K562 (cell line): ENCODE results near the gene PLXNA2. TPM values are rescaled to one million over a fixed set of nuclear protein-coding genes. Genes with fewer than 3 reads are reported as not detected.

Source experiments
- ATAC-seq: fragments of 200-7000 bp; cut with Tn5 transposase; 3 replicates; pipeline ENCODE4 v1.9.1; 2020; ENCODE audit warnings: moderate library complexity
- BruUV-seq: library from RNA; stranded (reverse); fragments of 400-500 nt; replicated peaks from 2 replicates; lab custom pipeline; 2021; lab: Mats Ljungman, UMichigan
- CTCF ChIA-PET: fragments of 300-600 bp; formaldehyde crosslinking; extraction: SDS; loops from one replicate; lab custom pipeline; 2021; ENCODE audit warnings: low intra/inter-chr PET ratio; lab: Yijun Ruan, JAX
- POLR2A ChIA-PET: fragments of 300-600, 350-650 bp; sonication (Branson Sonifier 250); formaldehyde crosslinking; extraction: SDS; loops from one replicate; lab custom pipeline; 2021; ENCODE audit warnings: antibody characterized with exemption, inconsistent platforms; lab: Yijun Ruan, JAX
- DNase-seq, 4 experiments: peaks; one replicate each; pipeline versions ENCODE4 v3.0.0 to v3.0.0-alpha.2; 2011 to 2018; ENCODE audit warnings: low spot score in 3 of 4, mixed read lengths in 3 of 4; ENCODE audit errors: extremely low read depth in 1 of 4
- FAIRE-seq: peaks from 2 replicates; lab custom pipeline; 2011; peaks lifted over from hg19 to GRCh38; lab: Jason Lieb, UNC
- H2AFZ ChIP-seq: 2 replicates; pipeline ENCODE4 v1.6.0; 2011; ENCODE audit warnings: low read depth, low read length, control low read depth, inconsistent platforms
- H3K27ac ChIP-seq: fragments of 200-600 bp; 3 replicates; pipeline ENCODE4 v1.8.0; 2011; ENCODE audit warnings: low read depth, mild to moderate bottlenecking, control low read depth, inconsistent platforms, low read length, moderate library complexity, mixed read lengths; ENCODE audit errors: extremely low read depth
- H3K27me3 ChIP-seq, 2 experiments: fragments of 300-600 bp in 1 of 2; 2 replicates in 1 of 2; 3 replicates in 1 of 2; pipeline versions ENCODE4 v1.6.0 to v1.8.0; 2011; ENCODE audit warnings: inconsistent platforms in 2 of 2, low read length in 2 of 2, mild to moderate bottlenecking in 1 of 2, mixed read lengths in 1 of 2, moderate library complexity in 1 of 2; ENCODE audit not compliant: control insufficient read depth in 2 of 2, insufficient read depth in 2 of 2
- H3K36me3 ChIP-seq: fragments of 300-600 bp; 3 replicates; pipeline ENCODE4 v1.8.0; 2011; ENCODE audit warnings: mild to moderate bottlenecking, low read length, inconsistent platforms; ENCODE audit not compliant: control insufficient read depth, insufficient read depth
- H3K4me1 ChIP-seq, 2 experiments: fragments of 200-600 bp in 1 of 2; replicated peaks in 1 of 2; 2 replicates in 1 of 2; 3 replicates in 1 of 2; pipeline versions ENCODE4 v1.5.1 to v1.8.0; 2011; ENCODE audit warnings: inconsistent platforms in 2 of 2, low read length in 2 of 2, mild to moderate bottlenecking in 1 of 2, mixed read lengths in 1 of 2, moderate library complexity in 1 of 2; ENCODE audit not compliant: control insufficient read depth in 2 of 2, insufficient read depth in 2 of 2
- H3K4me2 ChIP-seq: 2 replicates; pipeline ENCODE4 v1.6.1; 2011; ENCODE audit warnings: low read length, control low read depth, inconsistent platforms, mixed read lengths; ENCODE audit not compliant: insufficient read depth
- H3K4me3 ChIP-seq: fragments of 200-600 bp; sonication (generic), shearing (Covaris generic); 2 replicates; pipeline ENCODE4 v1.5.1; 2016; ENCODE audit warnings: control low read depth, inconsistent platforms
- H3K79me2 ChIP-seq: fragments of 200-600 bp; 3 replicates; pipeline ENCODE4 v1.8.0; 2011; ENCODE audit warnings: low read length, inconsistent platforms; ENCODE audit not compliant: control insufficient read depth, insufficient read depth
- H3K9ac ChIP-seq, 2 experiments: 2 replicates each; pipeline versions ENCODE4 v1.6.0 to v1.6.1; 2011; ENCODE audit warnings: low read depth in 2 of 2, low read length in 2 of 2, control low read depth in 1 of 2, inconsistent platforms in 1 of 2, mild to moderate bottlenecking in 1 of 2, mixed read lengths in 1 of 2; ENCODE audit not compliant: insufficient read depth in 1 of 2
- H3K9me1 ChIP-seq: one replicate; pipeline ENCODE4 v1.6.0; 2011; ENCODE audit warnings: inconsistent platforms, mild to moderate bottlenecking, low read length, moderate library complexity; ENCODE audit not compliant: control insufficient read depth, insufficient read depth
- H3K9me3 ChIP-seq: replicated peaks from 2 replicates; pipeline ENCODE4 v1.5.1; 2011; ENCODE audit warnings: low read depth, low read length, inconsistent platforms; ENCODE audit not compliant: control insufficient read depth, insufficient read depth
- H4K20me1 ChIP-seq: replicated peaks from 2 replicates; pipeline ENCODE4 v1.6.1; 2011; ENCODE audit warnings: low read length, inconsistent platforms, mixed read lengths; ENCODE audit not compliant: control insufficient read depth, insufficient read depth
- ARHGAP35 ChIP-seq: fragments of 450-650 bp; IDR thresholded peaks from 2 replicates; pipeline ENCODE4 v1.6.1; 2018; ENCODE audit not compliant: partially characterized antibody
- CTBP1 ChIP-seq: fragments of 450-650 bp; IDR thresholded peaks from 2 replicates; pipeline ENCODE4 v1.6.1; 2016; ENCODE audit warnings: borderline replicate concordance
- CTCF ChIP-seq, 3 experiments: IDR thresholded peaks in 2 of 3; conservative IDR thresholded peaks in 1 of 3; 2 replicates each; pipeline ENCODE4 v1.5.1; 2011 to 2012; ENCODE audit warnings: low read length in 3 of 3, mild to moderate bottlenecking in 3 of 3, control low read depth in 2 of 3, improper control_type of control experiment in 1 of 3, inconsistent platforms in 1 of 3, low read depth in 1 of 3, mixed read lengths in 1 of 3, moderate library complexity in 1 of 3; ENCODE audit not compliant: insufficient read depth in 2 of 3
- HDGF ChIP-seq: fragments of 450-650 bp; IDR thresholded peaks from 2 replicates; pipeline ENCODE4 v1.6.1; 2016
- MAX ChIP-seq: sonication (generic); formaldehyde crosslinking; IDR thresholded peaks from 2 replicates; pipeline ENCODE4 v1.9.0; 2022; ENCODE audit warnings: mild to moderate bottlenecking, missing genetic modification reagents
- RAD21 ChIP-seq, 2 experiments: fragments of 250-450 bp in 1 of 2; fragments of 450-650 bp in 1 of 2; sonication (Bioruptor Pico) in 1 of 2; formaldehyde crosslinking in 1 of 2; IDR thresholded peaks in 1 of 2; conservative IDR thresholded peaks in 1 of 2; 2 replicates each; pipeline versions ENCODE4 v1.4.0 to v1.8.0; 2020 to 2022; ENCODE audit warnings: mild to moderate bottlenecking in 2 of 2, moderate library complexity in 1 of 2
- SAFB2 ChIP-seq: fragments of 200-400 bp; formaldehyde crosslinking; IDR thresholded peaks from 2 replicates; pipeline ENCODE4 v1.6.1; 2018; ENCODE audit warnings: borderline replicate concordance, low read length, low read depth, moderate library complexity; ENCODE audit not compliant: severe bottlenecking
- ZBTB9 ChIP-seq: fragments of 450-650 bp; formaldehyde crosslinking; IDR thresholded peaks from 2 replicates; pipeline ENCODE4 v1.4.0; 2020; ENCODE audit warnings: mild to moderate bottlenecking, moderate library complexity
- WGBS: fragments of 100-300 bp; shearing (Covaris generic); methylation state at CpG from one replicate; pipeline ENCODE4 v1.1.6; 2016; ENCODE audit warnings: low coverage, mixed read lengths; ENCODE audit not compliant: insufficient coverage; ENCODE audit errors: missing lambda C conversion rate; 5-methylcytosine and 5-hydroxymethylcytosine counted together
- in situ Hi-C: fragments of 300-500 bp; cut with MboI; formaldehyde crosslinking; loops from 4 replicates; pipeline ENCODE4 v1.15.0; 2018; ENCODE audit warnings: inconsistent platforms, mixed read lengths
- intact Hi-C: fragments of 100-400 bp; cut with micrococcal nuclease; formaldehyde crosslinking; loops from 2 replicates; pipeline ENCODE4 v1.14.2; 2022
- polyA plus RNA-seq, 8 experiments: library from polyadenylated mRNA; depleted of rRNA in 4 of 8; stranded (reverse) in 5 of 8; unstranded in 3 of 8; fragments of >200 nt; fragmentation: Nextera tagmentation in 2 of 8; fragmentation: Illumina TruSeq in 1 of 8; extraction: Ambion mirVana in 2 of 8; extraction: Trizol in 1 of 8; gene quantifications; 2 replicates each; pipeline versions ENCODE4 v1.2.1 to v1.2.3, GENCODE V29; 2011 to 2014; ENCODE audit warnings: inconsistent platforms in 1 of 8, missing spikeins in 1 of 8
- total RNA-seq, 7 experiments: library from RNA; depleted of rRNA in 6 of 7; stranded (reverse); fragments of >200 nt in 6 of 7; fragmentation: Illumina TruSeq in 2 of 7; extraction: Trizol in 2 of 7; gene quantifications; 2 replicates each; pipeline versions ENCODE4 v1.2.1 to v1.2.3, GENCODE V29; 2011 to 2021; ENCODE audit warnings: low replicate concordance in 1 of 7

The PLXNA2 gene
- total and polyA plus RNA-seq, 9 of the 15 experiments (the other 6 are each of a cell fraction or from before 2014, with no cell fraction given) = 0.01 to 1.3 (median 0.32) TPM

GRCh38 chr1:208042041-208042615 is 202.1 kb downstream of the PLXNA2 start:
- Histone ChIP-seq H3K27me3 (peaks cover 52 to 83% of the 10 kb centered on the region in 2 experiments), H3K4me2 (no peak overlapping the region), H4K20me1 (peaks cover 12% of the 10 kb centered on the region; the same call in 1 of the 2 replicates), H3K79me2 (no peaks in the 10 kb centered on the region)
- ATAC-seq = no peak; the same call in 1 of the 3 replicates
- TF ChIP-seq MAX (CRISPR knock-in tag) = peak; percentile 28; the same call in 1 of the 2 replicates
- no peak for TF ChIP-seq CTBP1
- TF ChIP-seq, all 486 proteins: peak for 1
- no peak for DNase-seq
- WGBS = 16% methylated on average over 22 of the region's 22 CpGs
- peaks cover under 1 to 10% of the 10 kb centered on the region in 2 experiments; a peak in 3 of 5 replicates for H3K4me1 ChIP-seq
- H3K27ac ChIP-seq = no peak overlapping the region
- CTCF ChIA-PET = no interaction called here
- intact Hi-C loops (no loop called here), in situ Hi-C loops (no loop called here)
- no peaks in the 10 kb centered on the region for H3K9me3 ChIP-seq
- H3K9ac ChIP-seq = peak overlapping the region in 1 of 2 experiments; percentile 27; a peak in 1 of 4 replicates
- H2AFZ ChIP-seq = no peak overlapping the region
- no TSS peak for BruUV-seq
- FAIRE-seq = no peak
- no peaks in the 10 kb centered on the region for H3K9me1 ChIP-seq
- POLR2A ChIA-PET = interaction anchor here (0.6 to 2.6 kb wide), 8 partner anchors 8 to 610 kb away, joined by 3 to 9 read pairs (median 5); no protein-coding TSS in a partner anchor
- no peak overlapping the region for H3K4me3 ChIP-seq
- H3K36me3 ChIP-seq = no peaks in the 10 kb centered on the region

- intact Hi-C loops = no loop called here
- H3K4me2 ChIP-seq = no peak overlapping the region
- CTCF ChIA-PET = no interaction called here
- 11% methylated on average over 9 of the region's 9 CpGs for whole genome bisulfite sequencing
- TF ChIP-seq ZBTB9 (CRISPR knock-in tag) (no peak), HDGF (no peak), SAFB2 (no peak), RAD21 (CRISPR knock-in tag; conservative IDR thresholded peaks at IDR 0.05 in 1 of 2, IDR thresholded peaks at IDR 0.05 in 1 of 2) (0 out of 4 replicates have a peak, but pooled peaks of 1 of the 2 experiments have one; percentile 9), CTCF (IDR thresholded peaks at IDR 0.05 in 2 of 3, conservative IDR thresholded peaks at IDR 0.05 in 1 of 3; ENCODE audit: insufficient read depth in 2 of 3, low read depth in 1 of 3, low read length in 3 of 3) (peak; percentile 49 to 59 (median 53)), ARHGAP35 (no peak)
- TF ChIP-seq, all 486 proteins: peak for 2
- Histone ChIP-seq H3K9me3 (no peaks in the 10 kb centered on the region), H3K27ac (no peak overlapping the region), H3K9me1 (no peaks in the 10 kb centered on the region), H3K27me3 (peaks cover 52 to 83% of the 10 kb centered on the region in 2 experiments), H3K4me3 (no peak overlapping the region), H3K9ac (no peak overlapping the region), H3K79me2 (no peaks in the 10 kb centered on the region), H4K20me1 (peaks cover 14% of the 10 kb centered on the region; the same call in 1 of the 2 replicates), H3K4me1 (peaks cover 3 to 13% of the 10 kb centered on the region in 2 experiments; a peak in 4 of 5 replicates), H2AFZ (no peak overlapping the region), H3K36me3 (no peaks in the 10 kb centered on the region)
- no TSS peak for BruUV-seq
- ATAC-seq (peak; percentile 64), DNase-seq (peak in 1 of 4 experiments; percentile 15), FAIRE-seq (peak; percentile 69)
- POLR2A ChIA-PET = interaction anchor here (0.6 to 2.6 kb wide), 8 partner anchors 9 to 190 kb away, joined by 3 to 9 read pairs (median 5); no protein-coding TSS in a partner anchor
- in situ Hi-C loops = no loop called here
These were observed 202.7 kb downstream of the PLXNA2 start for GRCh38 chr1:208041505-208041904.
